ENCODE results near the gene STON2.

Gene STON2

DNA sequence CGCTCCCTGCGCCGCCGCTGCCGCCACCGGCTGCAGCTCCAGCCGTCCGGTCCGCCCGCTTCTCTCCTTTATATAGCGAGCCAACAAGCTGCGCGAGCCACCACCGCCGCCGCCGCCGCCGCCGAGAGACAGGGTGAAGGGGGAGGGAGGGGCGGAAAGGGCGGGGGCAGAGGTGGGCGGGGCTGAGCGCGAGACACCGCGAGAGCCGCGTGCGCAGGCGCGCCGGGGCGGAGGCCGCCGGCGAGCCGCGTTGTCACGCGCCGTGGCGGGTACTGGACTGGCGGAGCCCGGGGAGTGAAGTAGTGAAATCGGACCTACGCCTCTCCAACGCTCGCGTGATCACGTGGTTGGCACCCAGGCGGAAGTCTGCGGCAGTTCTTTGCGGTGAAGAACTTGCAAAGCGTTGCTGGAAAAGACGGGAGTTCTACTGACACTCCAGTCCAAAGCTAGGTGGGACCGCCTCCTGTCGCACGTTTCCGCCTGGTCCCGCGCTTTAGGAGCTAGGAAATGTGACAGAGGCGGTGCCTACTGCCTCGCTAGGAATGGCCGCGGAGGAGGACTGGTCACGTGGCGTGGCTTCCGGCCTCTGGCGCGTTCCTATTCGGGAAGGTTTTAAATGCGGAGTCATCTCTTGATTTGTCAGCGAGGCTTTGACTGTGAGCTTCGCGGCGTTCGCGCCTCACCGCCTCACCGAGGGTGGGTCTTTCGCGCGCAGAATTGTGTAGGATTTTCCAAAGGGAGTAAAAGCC, 179.1 kb downstream of the STON2 start, which contains the start of gene GTF2A1:
TSS of gene GTF2A1 (minus strand) at position 130 of the 749 bp plus-strand sequence. CDS start 441 bp downstream, outside the sequence.
- Mint-ChIP-seq H3K27ac (peak within 1 kb of the TSS; percentile 100), H3K9me3 (no peaks in the 10 kb centered on the region), H3K27me3 (ENCODE audit: low read depth) (no peaks in the 10 kb centered on the region), H3K36me3 (ENCODE audit: low read depth) (peaks cover 11% of the 10 kb centered on the region), H3K4me3 (peak within 1 kb of the TSS; percentile 99), H3K4me1 (ENCODE audit: low read depth) (peaks cover 36% of the 10 kb centered on the region)

DNA sequence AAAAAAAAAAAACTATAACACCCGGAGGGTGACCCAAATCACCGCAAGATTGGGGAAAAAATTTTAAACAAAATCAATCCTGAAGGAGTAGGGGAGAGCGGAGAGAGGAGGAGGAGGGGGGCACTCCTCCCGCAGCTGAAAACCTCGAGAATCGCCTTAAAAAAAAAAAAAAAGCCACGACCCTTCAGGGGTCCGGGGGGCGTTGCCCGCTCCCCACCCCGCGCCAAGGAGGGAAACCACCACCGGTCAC, 179.6 kb downstream of the STON2 start:
- Mint-ChIP-seq H3K27me3 (ENCODE audit: low read depth) (no peaks in the 10 kb centered on the region), H3K36me3 (ENCODE audit: low read depth) (peaks cover 14% of the 10 kb centered on the region), H3K4me3 (peak overlapping the region; percentile 93), H3K4me1 (ENCODE audit: low read depth) (peaks cover 36% of the 10 kb centered on the region), H3K27ac (peak overlapping the region; percentile 97), H3K9me3 (no peaks in the 10 kb centered on the region)

DNA sequence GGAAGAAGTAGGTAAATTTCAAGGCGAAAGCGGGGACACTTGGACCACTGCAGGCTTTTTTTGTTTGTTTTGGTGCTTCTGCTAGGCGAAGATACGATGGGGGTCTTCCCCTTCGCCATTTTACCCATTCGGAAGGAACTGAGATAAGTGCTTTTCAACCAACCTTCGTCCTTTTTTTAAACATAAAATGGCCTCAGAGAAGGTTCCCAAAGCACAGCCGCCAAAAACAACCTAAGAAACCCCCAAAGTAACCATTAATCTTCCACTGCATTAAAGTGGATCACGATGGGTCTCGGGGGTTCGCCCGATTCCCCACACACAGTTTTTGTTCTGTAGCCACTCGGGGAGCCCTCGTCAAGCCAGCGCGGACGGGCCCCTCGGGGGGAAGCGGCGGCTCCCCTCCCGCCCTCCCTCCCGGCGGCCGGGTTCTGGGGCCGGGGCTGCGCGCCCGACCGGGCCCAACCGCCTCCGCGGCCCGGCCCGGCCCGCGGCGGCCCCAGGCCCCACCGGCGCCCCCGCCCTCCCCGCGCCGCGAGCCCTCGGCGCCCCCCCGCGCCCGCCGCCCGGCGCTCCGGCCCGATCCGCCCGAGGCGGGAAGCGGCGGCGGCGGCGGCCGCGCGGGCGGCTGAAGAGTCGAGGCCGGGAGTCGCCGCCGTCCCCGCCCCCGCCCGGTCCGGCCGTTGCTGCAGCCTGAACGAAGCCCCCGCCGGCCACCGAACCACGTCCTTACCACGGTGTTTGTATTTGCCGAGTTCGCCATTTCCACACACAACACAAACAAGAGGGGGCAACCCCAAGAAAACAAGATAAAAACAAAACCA, 180.2 kb downstream of the STON2 start:
- peaks cover 18% of the 10 kb centered on the region for H3K36me3 Mint-ChIP-seq (ENCODE audit: low read depth)
- H3K27me3 Mint-ChIP-seq (ENCODE audit: low read depth): no peaks in the 10 kb centered on the region
- H3K4me3 Mint-ChIP-seq: peak overlapping the region; percentile 99
- peak overlapping the region; percentile 100 for H3K27ac Mint-ChIP-seq
- H3K9me3 Mint-ChIP-seq: no peaks in the 10 kb centered on the region
- peaks cover 37% of the 10 kb centered on the region for H3K4me1 Mint-ChIP-seq (ENCODE audit: low read depth)

DNA sequence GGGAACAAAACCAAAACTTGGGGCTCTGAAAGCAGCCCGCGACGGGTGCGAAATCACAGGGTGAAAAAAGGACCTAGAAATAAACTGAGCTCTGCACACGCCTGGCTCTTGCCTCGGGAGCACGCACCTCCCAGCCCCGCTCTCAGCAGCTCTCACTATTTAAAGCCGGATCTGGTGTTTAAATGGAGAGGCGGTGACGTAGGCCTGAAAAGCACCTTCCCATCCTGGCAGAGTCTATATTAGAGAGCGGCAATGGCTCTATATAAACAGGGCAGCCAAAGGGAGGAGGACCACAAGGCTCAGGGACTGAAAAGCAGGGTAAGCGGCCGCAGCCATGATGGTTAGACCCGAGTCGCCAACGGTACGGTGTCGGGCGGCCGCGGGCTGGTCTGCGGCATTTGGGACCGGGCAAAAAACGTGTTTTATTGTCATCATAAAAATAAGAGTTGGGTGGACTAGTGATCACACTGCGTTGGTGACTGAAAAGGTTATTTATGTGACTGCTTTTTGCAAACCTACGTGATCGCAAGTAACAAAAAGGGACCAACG, 180.8 kb downstream of the STON2 start:
- peak overlapping the region; percentile 100 for H3K27ac Mint-ChIP-seq

DNA sequence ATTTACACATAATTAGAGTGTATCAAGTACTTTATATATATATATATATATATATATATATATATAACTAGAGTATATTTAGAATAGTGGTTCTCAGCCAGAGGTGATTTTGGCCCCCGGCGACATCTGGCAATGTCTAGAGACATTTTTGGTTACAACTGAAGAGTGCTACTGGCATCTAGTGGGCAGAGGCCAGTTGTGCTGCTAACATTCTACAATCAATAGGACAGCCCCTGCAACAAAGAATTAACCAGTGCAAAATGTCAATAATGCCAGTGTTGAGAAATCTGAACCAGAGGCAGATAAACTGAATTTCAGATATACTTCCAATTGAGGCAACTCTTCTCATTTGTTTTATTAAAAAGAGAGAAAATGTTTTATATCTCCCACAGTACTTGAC, 188.3 kb downstream of the STON2 start:
- Mint-ChIP-seq H3K4me3 (no peak overlapping the region), H3K27ac (no peak overlapping the region), H3K9me3 (no peaks in the 10 kb centered on the region), H3K36me3 (ENCODE audit: low read depth) (peaks cover 39% of the 10 kb centered on the region), H3K27me3 (ENCODE audit: low read depth) (no peaks in the 10 kb centered on the region), H3K4me1 (ENCODE audit: low read depth) (peaks cover 23% of the 10 kb centered on the region)

More for the DNA sequence above, 180.8 kb downstream of the STON2 start:
- Mint-ChIP-seq H3K27me3 (ENCODE audit: low read depth) (no peaks in the 10 kb centered on the region), H3K4me3 (peak overlapping the region; percentile 99), H3K4me1 (ENCODE audit: low read depth) (peaks cover 39% of the 10 kb centered on the region), H3K9me3 (no peaks in the 10 kb centered on the region), H3K36me3 (ENCODE audit: low read depth) (peaks cover 21% of the 10 kb centered on the region)
